ENCODE results near the gene GGN. TPM values are rescaled to one million over a fixed set of nuclear protein-coding genes. Genes with fewer than 3 reads are reported as not detected.

GGN gene
- total and polyA plus RNA-seq, 9 of the 15 experiments (the other 6 are each of a cell fraction or from before 2014, with no cell fraction given) = 0.15 to 0.33 TPM; not detected in 7

DNA sequence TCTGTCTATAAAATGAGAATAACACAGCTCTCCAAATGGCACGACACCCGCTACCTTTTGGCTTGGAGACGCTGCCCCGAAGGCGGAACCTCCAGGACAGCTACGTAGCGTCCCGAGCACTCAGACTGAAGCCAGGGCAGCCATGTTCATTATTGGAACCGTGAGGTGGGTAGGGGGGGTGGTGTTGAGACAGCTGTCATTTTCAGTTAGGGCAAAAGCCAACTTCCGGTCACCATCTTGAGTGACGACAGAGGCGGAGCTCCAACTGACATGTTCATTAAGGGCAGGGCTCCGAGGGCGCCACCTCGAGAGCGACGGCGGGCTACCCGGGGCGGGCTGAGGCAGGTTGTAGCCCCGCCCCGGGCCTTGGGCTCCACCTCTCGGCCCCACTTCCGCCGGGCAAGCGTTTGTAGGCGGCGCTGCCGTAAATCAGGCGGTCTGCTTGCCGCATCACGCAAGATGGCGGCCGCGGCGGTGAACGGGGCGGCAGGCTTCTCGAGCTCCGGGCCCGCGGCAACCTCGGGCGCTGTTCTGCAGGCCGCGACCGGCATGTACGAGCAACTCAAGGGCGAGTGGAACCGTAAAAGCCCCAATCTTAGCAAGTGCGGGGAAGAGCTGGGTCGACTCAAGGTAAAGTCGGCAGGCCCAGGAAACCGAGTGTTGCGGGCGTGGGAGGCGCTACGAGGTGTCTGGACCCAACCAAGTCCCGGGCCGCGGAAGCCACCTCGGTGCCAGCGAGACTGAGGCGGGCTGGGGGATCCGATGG is 13.3 kb downstream of the GGN start, which contains the start of gene PSMD8 (continued):
- TF ChIP-seq, protein P1, sequence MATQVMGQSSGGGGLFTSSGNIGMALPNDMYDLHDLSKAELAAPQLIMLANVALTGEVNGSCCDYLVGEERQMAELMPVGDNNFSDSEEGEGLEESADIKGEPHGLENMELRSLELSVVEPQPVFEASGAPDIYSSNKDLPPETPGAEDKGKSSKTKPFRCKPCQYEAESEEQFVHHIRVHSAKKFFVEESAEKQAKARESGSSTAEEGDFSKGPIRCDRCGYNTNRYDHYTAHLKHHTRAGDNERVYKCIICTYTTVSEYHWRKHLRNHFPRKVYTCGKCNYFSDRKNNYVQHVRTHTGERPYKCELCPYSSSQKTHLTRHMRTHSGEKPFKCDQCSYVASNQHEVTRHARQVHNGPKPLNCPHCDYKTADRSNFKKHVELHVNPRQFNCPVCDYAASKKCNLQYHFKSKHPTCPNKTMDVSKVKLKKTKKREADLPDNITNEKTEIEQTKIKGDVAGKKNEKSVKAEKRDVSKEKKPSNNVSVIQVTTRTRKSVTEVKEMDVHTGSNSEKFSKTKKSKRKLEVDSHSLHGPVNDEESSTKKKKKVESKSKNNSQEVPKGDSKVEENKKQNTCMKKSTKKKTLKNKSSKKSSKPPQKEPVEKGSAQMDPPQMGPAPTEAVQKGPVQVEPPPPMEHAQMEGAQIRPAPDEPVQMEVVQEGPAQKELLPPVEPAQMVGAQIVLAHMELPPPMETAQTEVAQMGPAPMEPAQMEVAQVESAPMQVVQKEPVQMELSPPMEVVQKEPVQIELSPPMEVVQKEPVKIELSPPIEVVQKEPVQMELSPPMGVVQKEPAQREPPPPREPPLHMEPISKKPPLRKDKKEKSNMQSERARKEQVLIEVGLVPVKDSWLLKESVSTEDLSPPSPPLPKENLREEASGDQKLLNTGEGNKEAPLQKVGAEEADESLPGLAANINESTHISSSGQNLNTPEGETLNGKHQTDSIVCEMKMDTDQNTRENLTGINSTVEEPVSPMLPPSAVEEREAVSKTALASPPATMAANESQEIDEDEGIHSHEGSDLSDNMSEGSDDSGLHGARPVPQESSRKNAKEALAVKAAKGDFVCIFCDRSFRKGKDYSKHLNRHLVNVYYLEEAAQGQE (IDR thresholded peaks at IDR 0.05; ENCODE audit: borderline replicate concordance) = peak; percentile 28; the same call in 1 of the 2 replicates
- TF ChIP-seq, protein P1 (CRISPR knock-in tag; IDR thresholded peaks at IDR 0.05; ENCODE audit: low read depth) = peak; percentile 63; the same call in 1 of the 2 replicates
- TF ChIP-seq ZZZ3 (IDR thresholded peaks at IDR 0.05) = no peak
- TF ChIP-seq ZNF311 (CRISPR knock-in tag; IDR thresholded peaks at IDR 0.05) = no peak
- peak; percentile 83; the same call in 1 of the 2 replicates for TF ChIP-seq JUND (IDR thresholded peaks at IDR 0.05; ENCODE audit: borderline replicate concordance, low read depth, low read length)
- TF ChIP-seq JUND (tag; IDR thresholded peaks at IDR 0.05; ENCODE audit: borderline replicate concordance, low read depth, low read length) = peak; percentile 63; the same call in 1 of the 3 replicates
- TF ChIP-seq NR3C1 (CRISPR knock-in tag; IDR thresholded peaks at IDR 0.05) = no peak
- no peak; the same call in 1 of the 2 replicates for TF ChIP-seq ZNF143 (CRISPR knock-in tag; IDR thresholded peaks at IDR 0.05)
- TF ChIP-seq ZFP1 (CRISPR knock-in tag; IDR thresholded peaks at IDR 0.05) = no peak
- no peak for TF ChIP-seq ZNF609 (CRISPR knock-in tag; IDR thresholded peaks at IDR 0.05; ENCODE audit: borderline replicate concordance)
- no peak for TF ChIP-seq FOXM1 (IDR thresholded peaks at IDR 0.05; ENCODE audit: low read depth)
- TF ChIP-seq FOXM1 (CRISPR knock-in tag; IDR thresholded peaks at IDR 0.05; ENCODE audit: low read depth) = no peak; the same call in 1 of the 2 replicates
- peak; percentile 13; the same call in 1 of the 2 replicates for TF ChIP-seq SOX6 (IDR thresholded peaks at IDR 0.05)
- TF ChIP-seq ZKSCAN8 (CRISPR knock-in tag; IDR thresholded peaks at IDR 0.05) = no peak
- TF ChIP-seq ZNF212 (CRISPR knock-in tag; IDR thresholded peaks at IDR 0.05) = no peak

Measured in K562 (cell line).